Endometrial microvascular endothelial cells (primary cell): ENCODE results near the gene MED10. TPM values are rescaled to one million over a fixed set of nuclear protein-coding genes. Genes with fewer than 3 reads are reported as not detected.

Experiments
- in situ Hi-C: cut with HindIII; loops from 2 replicates; pipeline ENCODE4 v1.10.0; 2017; ENCODE audit warnings: low sequenced_read_pairs, low pct_unique_long_range_greater_than_20kb; ENCODE audit errors: inconsistent ontology term
- total RNA-seq: library from RNA; depleted of rRNA; stranded (reverse); fragments of >200 nt; gene quantifications from one replicate; pipeline ENCODE4 v1.2.3, GENCODE V29; 2015; ENCODE audit errors: inconsistent ontology term

MED10 gene, protein sequence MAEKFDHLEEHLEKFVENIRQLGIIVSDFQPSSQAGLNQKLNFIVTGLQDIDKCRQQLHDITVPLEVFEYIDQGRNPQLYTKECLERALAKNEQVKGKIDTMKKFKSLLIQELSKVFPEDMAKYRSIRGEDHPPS
- total RNA-seq: 32.9 TPM

DNA sequence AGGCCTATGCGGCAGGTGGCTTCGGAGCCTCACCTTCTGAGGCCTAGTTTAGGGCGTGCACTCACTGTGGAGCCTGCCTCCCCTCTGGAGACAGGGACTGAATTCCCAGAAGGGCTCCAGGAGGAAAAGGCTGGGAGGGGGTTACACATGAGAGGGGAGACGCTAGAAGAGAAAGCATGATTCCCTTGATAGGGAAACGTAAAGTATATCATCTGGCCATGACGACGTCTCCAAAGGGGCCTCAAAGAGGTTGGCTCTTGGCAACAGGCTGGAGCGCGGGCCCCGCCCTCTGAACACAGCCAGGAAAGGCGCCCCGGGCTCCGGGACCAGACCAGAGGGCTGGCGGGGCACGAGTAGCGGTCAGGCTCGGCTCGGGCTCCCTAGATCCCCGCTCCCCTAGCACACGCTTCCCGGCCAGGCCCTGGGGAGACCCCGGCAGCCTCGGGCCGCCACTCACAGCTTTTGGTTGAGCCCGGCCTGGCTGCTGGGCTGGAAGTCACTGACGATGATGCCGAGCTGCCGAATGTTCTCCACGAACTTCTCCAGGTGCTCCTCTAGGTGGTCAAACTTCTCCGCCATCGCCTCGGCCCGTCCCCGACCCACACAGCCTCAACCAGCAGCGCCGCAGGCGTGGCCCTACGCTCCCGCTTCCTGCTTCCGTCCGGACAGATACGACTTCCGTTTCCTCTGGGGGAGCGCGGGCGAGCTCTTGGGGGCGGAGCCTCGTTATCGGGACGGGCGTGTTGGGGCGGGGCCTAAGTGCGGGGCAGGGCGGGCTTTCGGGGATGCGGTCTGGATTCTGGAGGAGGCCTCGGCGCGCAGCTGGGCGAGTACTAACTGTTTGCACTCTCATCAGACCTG is at the start of gene MED10:
MED10 (minus strand) TSS at position 643 of the 861 bp plus-strand sequence; CDS start at position 579, 64 bp downstream.
- in situ Hi-C loops: no loop called here

DNA sequence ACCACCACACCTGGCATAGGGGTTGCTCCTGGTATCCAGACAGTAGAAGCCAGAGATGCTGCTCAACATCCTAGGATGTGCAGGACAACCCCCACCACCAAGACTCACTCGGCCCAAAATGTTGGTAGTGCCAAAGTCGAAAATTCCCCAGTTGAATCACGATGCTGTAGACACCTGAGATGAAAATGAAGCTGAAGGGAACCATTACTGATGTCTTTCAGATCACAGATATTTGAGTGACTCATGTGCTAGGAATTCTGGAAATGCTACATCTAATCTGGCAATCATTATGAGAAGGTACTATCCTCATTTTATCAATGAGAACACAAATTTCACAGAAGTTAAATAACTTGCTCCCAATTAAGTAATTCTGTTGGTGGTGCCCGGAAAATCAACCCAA is 49.3 kb upstream of the MED10 start:
- in situ Hi-C loops: no loop called here

DNA sequence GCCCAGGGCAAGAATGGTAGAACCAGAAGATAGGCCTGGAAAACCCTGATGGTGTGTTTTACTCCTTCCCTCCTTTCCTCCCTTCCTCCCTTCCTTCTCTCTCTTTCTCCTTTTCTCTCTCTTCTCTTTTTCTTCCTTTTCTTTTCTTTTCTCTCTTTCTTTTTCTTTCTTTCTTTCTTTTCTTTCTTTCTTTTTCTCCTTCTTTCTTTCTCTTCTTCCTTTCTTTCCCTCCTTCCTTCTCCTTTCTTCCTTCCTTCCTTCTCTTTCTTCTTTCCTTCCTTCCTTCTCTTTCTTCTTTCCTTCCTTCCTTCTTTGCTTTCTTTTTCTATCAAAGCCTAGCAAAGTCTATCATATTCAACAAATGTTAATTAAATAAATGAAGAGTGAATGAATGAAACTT is 46.4 kb upstream of the MED10 start:
- in situ Hi-C loops: no loop called here

DNA sequence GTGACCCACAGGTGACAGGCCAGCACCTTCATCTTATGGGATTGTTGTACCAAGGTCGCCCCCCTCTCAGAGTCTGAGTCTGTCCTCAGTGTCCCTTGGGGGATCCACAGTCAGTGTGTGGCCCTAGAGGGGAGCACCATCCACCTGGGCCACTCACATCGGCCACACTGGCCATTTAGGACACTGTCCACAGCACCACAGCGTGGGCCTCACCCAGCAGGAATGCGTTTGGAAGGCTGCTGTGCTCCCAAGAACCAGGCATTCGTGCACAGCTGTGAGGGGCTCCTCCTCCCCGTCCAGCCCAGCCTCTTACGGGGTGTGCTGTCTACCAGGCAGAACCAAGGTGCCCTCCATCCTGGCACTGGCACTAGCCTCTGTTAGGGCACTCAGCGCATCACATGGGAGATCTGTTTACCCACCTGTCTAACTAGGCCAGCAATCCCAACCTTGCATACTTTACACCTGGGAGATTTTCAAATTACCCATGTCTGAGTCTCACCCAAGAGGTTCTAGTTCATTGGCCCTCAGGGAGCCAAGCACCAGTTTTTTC is 45.8 kb upstream of the MED10 start:
- in situ Hi-C loops: no loop called here

- in situ Hi-C loops: no loop called here
These were observed 45.2 kb upstream of the MED10 start for GRCh38 chr5:6423327-6424109.

DNA sequence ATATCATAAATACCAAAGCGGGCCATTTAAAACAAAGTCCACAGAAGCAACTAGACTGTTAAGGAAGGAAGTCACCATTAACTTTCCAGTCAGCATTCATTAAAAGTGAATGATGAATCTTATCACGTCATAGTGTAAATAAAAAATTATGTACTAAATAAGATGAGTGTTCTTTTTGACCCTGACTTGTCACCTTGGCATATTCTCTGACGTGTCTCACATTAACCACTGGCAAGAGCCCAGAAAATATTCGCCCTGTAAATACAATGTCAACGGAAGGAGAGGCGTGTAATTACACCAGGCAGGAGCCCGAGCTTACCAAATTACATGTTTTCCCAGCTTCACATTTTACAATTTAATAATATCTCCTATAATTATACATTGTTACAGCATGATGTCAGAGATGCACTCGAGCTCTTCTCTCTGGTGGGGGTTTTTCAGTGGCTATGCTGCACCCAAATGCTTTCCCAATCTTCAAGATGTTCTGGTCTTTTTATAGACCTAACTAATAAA is 41.0 kb upstream of the MED10 start:
- in situ Hi-C loops: no loop called here

DNA sequence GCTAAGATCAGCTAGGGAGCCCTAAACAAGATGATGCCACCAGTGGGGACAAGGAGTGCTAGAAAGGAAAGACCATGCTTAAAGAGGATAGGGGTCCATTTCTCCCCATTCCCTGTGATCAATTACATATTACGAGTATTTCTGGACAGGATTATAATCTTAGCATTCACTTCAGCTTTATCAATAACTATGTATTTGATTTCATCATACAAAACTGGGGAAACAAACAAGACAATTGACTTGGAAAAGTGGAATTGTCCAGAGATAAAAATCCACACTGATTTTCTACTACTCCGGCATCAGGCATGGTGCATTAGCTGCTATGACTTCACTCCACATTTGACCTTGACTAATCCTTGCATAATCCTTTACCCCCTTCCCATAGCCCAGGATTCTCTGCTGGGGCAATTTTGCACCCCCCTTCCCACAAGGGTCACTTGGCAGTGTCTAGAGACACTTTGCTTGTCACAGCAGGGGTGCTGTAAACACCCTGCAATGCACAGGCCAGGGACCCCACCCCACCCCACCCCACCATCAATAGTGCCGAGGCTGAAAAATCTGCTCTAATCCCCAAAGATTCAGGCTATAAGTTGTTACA is 40.4 kb upstream of the MED10 start:
- in situ Hi-C loops: no loop called here

DNA sequence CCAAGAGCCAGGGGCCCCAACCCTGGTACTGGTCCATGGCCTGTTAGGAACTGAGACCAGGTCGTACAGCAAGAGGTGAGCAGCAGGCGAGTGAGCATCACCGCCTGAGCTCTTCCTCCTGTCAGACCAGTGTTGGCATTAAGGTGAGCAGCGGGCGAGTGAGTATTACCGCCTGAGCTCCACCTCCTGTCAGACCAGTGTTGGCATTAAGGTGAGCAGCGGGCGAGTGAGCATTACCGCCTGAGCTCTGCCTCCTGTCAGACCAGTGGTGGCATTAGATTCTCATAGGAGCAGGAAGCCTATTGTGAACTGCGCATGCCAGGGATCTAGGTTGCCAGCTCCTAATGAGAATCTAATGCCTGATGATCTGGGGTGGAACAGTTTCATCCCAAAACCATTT is 39.3 kb upstream of the MED10 start:
- in situ Hi-C loops: no loop called here

GRCh38 chr5:6412811-6413210 is 34.5 kb upstream of the MED10 start:
- in situ Hi-C loops: no loop called here

- in situ Hi-C loops: no loop called here
These were observed 32.8 kb upstream of the MED10 start for GRCh38 chr5:6411141-6411540.

DNA sequence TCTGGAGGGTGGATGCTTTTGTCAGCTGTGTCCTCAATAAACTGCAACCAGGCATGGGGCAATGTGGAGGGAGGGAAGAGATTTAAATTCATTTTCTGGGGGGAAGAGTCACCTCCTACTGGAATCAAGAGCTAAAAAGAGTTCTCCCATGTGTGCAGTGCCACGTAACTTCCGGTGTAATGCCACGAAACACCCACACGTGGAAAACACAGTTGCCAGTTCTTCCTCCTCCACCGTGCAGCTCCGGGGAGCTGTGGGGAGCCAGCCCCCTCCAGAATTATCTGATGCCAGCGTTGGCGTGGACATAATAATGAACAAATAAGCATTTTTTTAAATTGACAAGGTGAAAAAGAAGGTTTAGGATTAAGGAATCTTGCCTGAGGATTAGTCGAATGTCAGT is 32.1 kb upstream of the MED10 start:
- in situ Hi-C loops: no loop called here

GRCh38 chr5:6408627-6409446 is 30.5 kb upstream of the MED10 start:
- in situ Hi-C loops: no loop called here

DNA sequence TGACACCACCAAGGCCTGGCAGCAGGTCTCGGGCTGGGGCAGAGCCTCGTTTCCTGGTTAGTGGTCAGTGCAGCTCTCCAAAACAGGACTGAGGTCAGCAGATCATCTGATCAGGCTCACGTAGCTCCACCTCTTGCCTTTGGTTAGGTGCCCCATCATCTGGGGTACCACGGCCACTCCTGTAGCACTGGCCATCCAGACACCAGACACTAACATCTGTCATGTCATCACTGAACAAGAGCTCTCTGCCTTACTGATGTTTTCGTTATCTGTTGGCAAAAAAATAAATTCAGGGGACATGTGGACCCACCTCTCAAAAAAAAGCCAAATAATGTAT is 29.9 kb upstream of the MED10 start:
- in situ Hi-C loops: no loop called here

- in situ Hi-C loops: no loop called here
These were observed 29.4 kb upstream of the MED10 start for GRCh38 chr5:6407558-6408259.

DNA sequence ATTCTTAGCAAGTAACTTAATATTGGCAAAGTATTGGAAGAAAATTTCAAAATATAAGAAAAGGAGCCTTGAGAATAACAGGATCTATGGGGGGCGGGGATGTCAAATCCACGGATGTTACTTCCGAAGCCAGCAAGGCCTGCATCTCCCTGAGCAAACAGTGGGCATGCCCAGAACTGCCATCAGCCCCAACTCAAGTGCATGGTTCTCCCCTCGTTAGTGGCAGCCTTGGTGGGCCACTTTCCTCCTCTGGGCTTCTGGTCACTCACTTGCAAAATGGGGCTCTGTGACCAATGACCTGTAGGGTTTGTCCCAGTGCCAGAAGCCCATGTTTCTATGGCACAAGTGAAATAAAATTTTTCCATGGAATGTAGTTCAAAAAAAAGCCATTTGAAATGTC is 27.2 kb upstream of the MED10 start:
- in situ Hi-C loops: no loop called here

DNA sequence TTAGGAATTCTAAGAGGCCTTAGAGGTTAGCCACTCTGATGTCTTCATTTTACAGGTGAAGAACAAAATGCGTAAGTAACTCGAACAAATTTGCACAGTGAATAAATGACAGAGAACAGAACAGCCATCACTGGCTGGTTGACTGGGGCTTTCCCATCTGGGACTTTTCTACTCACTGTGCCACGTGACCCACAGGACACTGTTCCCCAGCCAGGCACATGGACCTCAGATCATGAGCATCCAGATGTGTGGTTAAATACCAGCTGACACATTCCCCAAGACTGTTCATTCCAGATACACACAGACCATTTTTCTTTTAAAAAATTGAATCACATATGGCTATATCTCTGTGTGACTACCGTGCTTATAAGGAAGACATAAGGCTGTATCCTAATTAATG is 25.8 kb upstream of the MED10 start:
- in situ Hi-C loops: no loop called here

- in situ Hi-C loops: no loop called here
These were observed 25.1 kb upstream of the MED10 start for GRCh38 chr5:6403416-6403815.

- in situ Hi-C loops: no loop called here
These were observed 24.6 kb upstream of the MED10 start for GRCh38 chr5:6402939-6403338.
